A549 (cell line): ENCODE measurements around the gene XK. TPM values are rescaled to one million over a fixed set of nuclear protein-coding genes. Genes with fewer than 3 reads are reported as not detected.

Experiments used
- ATAC-seq, 2 experiments: fragments of 200-7000 bp in 1 of 2; fragments of >200 bp in 1 of 2; cut with Nextera tagmentation in 1 of 2; cut with Tn5 transposase in 1 of 2; 3 replicates each; pipeline versions ENCODE4 v1.8.0 to v1.9.1; 2018 to 2020; ENCODE audit warnings: mild to moderate bottlenecking in 1 of 2, moderate library complexity in 1 of 2
- CTCF ChIA-PET: fragments of 300-600 bp; sonication (Branson Sonifier 250); formaldehyde crosslinking; extraction: SDS; loops from one replicate; lab custom pipeline; 2021; ENCODE audit warnings: antibody characterized with exemption, inconsistent platforms; lab: Yijun Ruan, JAX
- POLR2A ChIA-PET: fragments of 350-600 bp; formaldehyde crosslinking; extraction: SDS; loops from one replicate; lab custom pipeline; 2021; ENCODE audit warnings: antibody characterized with exemption, inconsistent platforms; lab: Yijun Ruan, JAX
- DNase-seq, 2 experiments: peaks; one replicate each; pipeline versions ENCODE4 v3.0.0 to v3.0.0-alpha.2; 2011 to 2016; ENCODE audit warnings: low read depth in 1 of 2, low spot score in 1 of 2
- FAIRE-seq: peaks from 2 replicates; lab custom pipeline; 2011; peaks lifted over from hg19 to GRCh38; lab: Jason Lieb, UNC
- H3K27ac ChIP-seq, 2 experiments: fragments of >200 bp; sonication (Bioruptor Twin); formaldehyde crosslinking; 3 replicates each; pipeline ENCODE4 v1.5.1; 2016 to 2017
- H3K4me1 ChIP-seq: fragments of >200 bp; sonication (Bioruptor Twin); formaldehyde crosslinking; 3 replicates; pipeline ENCODE4 v1.6.1; 2016
- H3K4me2 ChIP-seq: fragments of >200 bp; sonication (Bioruptor Twin); formaldehyde crosslinking; 3 replicates; pipeline ENCODE4 v1.6.1; 2016
- H3K4me3 ChIP-seq: fragments of >200 bp; sonication (Bioruptor Twin); formaldehyde crosslinking; 3 replicates; pipeline ENCODE4 v1.5.1; 2016
- H3K9me3 ChIP-seq: fragments of >200 bp; sonication (Bioruptor Twin); formaldehyde crosslinking; 3 replicates; pipeline ENCODE4 v1.6.1; 2016
- ATOH8 ChIP-seq: fragments of 250-450 bp; sonication (Bioruptor Pico); IDR thresholded peaks from 2 replicates; pipeline ENCODE4 v1.5.0; 2020; ENCODE audit warnings: low read depth, mild to moderate bottlenecking, moderate library complexity
- CBX2 ChIP-seq: fragments of 200-600 bp; sonication (generic); IDR thresholded peaks from 2 replicates; pipeline ENCODE4 v1.6.1; 2016; ENCODE audit warnings: low read depth, mild to moderate bottlenecking, borderline replicate concordance
- CHD2 ChIP-seq: fragments of 150-350 bp; IDR thresholded peaks from 2 replicates; pipeline ENCODE4 v1.6.1; 2014; ENCODE audit warnings: low read length; ENCODE audit not compliant: partially characterized antibody
- EHMT2 ChIP-seq: fragments of 200-600 bp; sonication (generic); IDR thresholded peaks from 2 replicates; pipeline ENCODE4 v1.6.1; 2016; ENCODE audit warnings: antibody characterized with exemption, low read depth, mild to moderate bottlenecking, moderate library complexity
- FOSB ChIP-seq: fragments of 250-450 bp; sonication (Bioruptor Pico); IDR thresholded peaks from 2 replicates; pipeline ENCODE4 v1.5.0; 2020; ENCODE audit warnings: mild to moderate bottlenecking, moderate library complexity
- FOXS1 ChIP-seq: fragments of 250-450 bp; sonication (Bioruptor Pico); IDR thresholded peaks from 2 replicates; pipeline ENCODE4 v1.5.0; 2020; ENCODE audit warnings: mild to moderate bottlenecking, moderate library complexity
- GATA3 ChIP-seq: IDR thresholded peaks from 2 replicates; pipeline ENCODE4 v1.6.1; 2012; ENCODE audit warnings: borderline replicate concordance
- HDAC2 ChIP-seq: fragments of 200-600 bp; sonication (generic); IDR thresholded peaks from 2 replicates; pipeline ENCODE4 v1.6.1; 2016
- HEYL ChIP-seq: fragments of 250-450 bp; sonication (Bioruptor Pico); IDR thresholded peaks from 2 replicates; pipeline ENCODE4 v1.8.0; 2021; ENCODE audit warnings: mild to moderate bottlenecking, moderate library complexity
- HMGXB4 ChIP-seq: fragments of 250-450 bp; sonication (Bioruptor Pico); IDR thresholded peaks from 2 replicates; pipeline ENCODE4 v1.5.0; 2021; ENCODE audit warnings: mild to moderate bottlenecking, moderate library complexity, borderline replicate concordance
- HOXA7 ChIP-seq: fragments of 250-450 bp; sonication (Bioruptor Pico); IDR thresholded peaks from 2 replicates; pipeline ENCODE4 v1.5.0; 2020; ENCODE audit warnings: mild to moderate bottlenecking, moderate library complexity
- HOXB13 ChIP-seq: fragments of 250-450 bp; sonication (Bioruptor Pico); IDR thresholded peaks from 2 replicates; pipeline ENCODE4 v1.5.0; 2020; ENCODE audit warnings: low read depth, mild to moderate bottlenecking, moderate library complexity
- PHF8 ChIP-seq: fragments of 200-600 bp; sonication (generic); IDR thresholded peaks from 2 replicates; pipeline ENCODE4 v1.6.1; 2016; ENCODE audit warnings: low read depth, mild to moderate bottlenecking, antibody characterized with exemption, moderate library complexity, borderline replicate concordance
- RAD21 ChIP-seq, 2 experiments: fragments of >200 bp in 1 of 2; sonication (Bioruptor Twin) in 1 of 2; formaldehyde crosslinking in 1 of 2; IDR thresholded peaks in 1 of 2; conservative IDR thresholded peaks in 1 of 2; 2 replicates in 1 of 2; 3 replicates in 1 of 2; pipeline ENCODE4 v1.6.1; 2012 to 2018; ENCODE audit warnings: inconsistent platforms in 1 of 2
- SMC3 ChIP-seq: fragments of >200 bp; sonication (Bioruptor Twin); formaldehyde crosslinking; IDR thresholded peaks from 3 replicates; pipeline ENCODE4 v1.6.1; 2018; ENCODE audit warnings: inconsistent platforms
- TFCP2L1 ChIP-seq: fragments of 250-450 bp; sonication (Bioruptor Pico); IDR thresholded peaks from 2 replicates; pipeline ENCODE4 v1.5.0; 2021; ENCODE audit warnings: mild to moderate bottlenecking
- ZC3H11A ChIP-seq: fragments of 450-650 bp; IDR thresholded peaks from 2 replicates; pipeline ENCODE4 v1.6.1; 2014; ENCODE audit warnings: antibody characterized with exemption, mild to moderate bottlenecking
- polyA plus RNA-seq, 4 experiments: library from polyadenylated mRNA; depleted of rRNA in 3 of 4; stranded (reverse); fragments of >200 nt; fragmentation: RNase III in 1 of 4; extraction: RNeasy Plus Mini Kit Qiagen cat#74134 plus additional on column Dnase treatment in 1 of 4; gene quantifications; 2 replicates in 3 of 4; 3 replicates in 1 of 4; pipeline ENCODE4 v1.2.3, GENCODE V29; 2011 to 2017
- TF ChIP-seq, protein P1 (sequence below): fragments of >200 bp; sonication (Bioruptor Twin); formaldehyde crosslinking; IDR thresholded peaks from 3 replicates; pipeline ENCODE4 v1.5.1; 2016
- TF ChIP-seq, protein P2 (sequence below): IDR thresholded peaks from 2 replicates; pipeline ENCODE4 v1.6.1; 2012
- TF ChIP-seq, protein P3 (sequence below): IDR thresholded peaks from 2 replicates; pipeline ENCODE4 v1.6.1; 2012; ENCODE audit warnings: low read depth, borderline replicate concordance
- TF ChIP-seq, protein P4 (sequence below): fragments of 200-600 bp; sonication (generic); IDR thresholded peaks from 2 replicates; pipeline ENCODE4 v1.6.1; 2016; ENCODE audit warnings: antibody characterized with exemption, mild to moderate bottlenecking, moderate library complexity

The XK gene
- polyA plus RNA-seq, 2 of the 4 experiments (the other 2 are of a cell fraction), result 0.34 to 1.2 TPM

- TF ChIP-seq CBX2 (no peak), SMC3 (no peak), ATOH8 (CRISPR knock-in tag) (no peak), ZC3H11A (no peak), FOSB (CRISPR knock-in tag) (no peak), HOXA7 (CRISPR knock-in tag) (no peak)
- TF ChIP-seq, protein P1, sequence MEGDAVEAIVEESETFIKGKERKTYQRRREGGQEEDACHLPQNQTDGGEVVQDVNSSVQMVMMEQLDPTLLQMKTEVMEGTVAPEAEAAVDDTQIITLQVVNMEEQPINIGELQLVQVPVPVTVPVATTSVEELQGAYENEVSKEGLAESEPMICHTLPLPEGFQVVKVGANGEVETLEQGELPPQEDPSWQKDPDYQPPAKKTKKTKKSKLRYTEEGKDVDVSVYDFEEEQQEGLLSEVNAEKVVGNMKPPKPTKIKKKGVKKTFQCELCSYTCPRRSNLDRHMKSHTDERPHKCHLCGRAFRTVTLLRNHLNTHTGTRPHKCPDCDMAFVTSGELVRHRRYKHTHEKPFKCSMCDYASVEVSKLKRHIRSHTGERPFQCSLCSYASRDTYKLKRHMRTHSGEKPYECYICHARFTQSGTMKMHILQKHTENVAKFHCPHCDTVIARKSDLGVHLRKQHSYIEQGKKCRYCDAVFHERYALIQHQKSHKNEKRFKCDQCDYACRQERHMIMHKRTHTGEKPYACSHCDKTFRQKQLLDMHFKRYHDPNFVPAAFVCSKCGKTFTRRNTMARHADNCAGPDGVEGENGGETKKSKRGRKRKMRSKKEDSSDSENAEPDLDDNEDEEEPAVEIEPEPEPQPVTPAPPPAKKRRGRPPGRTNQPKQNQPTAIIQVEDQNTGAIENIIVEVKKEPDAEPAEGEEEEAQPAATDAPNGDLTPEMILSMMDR, result no peak
- TF ChIP-seq, protein P2, sequence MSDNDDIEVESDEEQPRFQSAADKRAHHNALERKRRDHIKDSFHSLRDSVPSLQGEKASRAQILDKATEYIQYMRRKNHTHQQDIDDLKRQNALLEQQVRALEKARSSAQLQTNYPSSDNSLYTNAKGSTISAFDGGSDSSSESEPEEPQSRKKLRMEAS, result no peak
- TF ChIP-seq, protein P3, sequence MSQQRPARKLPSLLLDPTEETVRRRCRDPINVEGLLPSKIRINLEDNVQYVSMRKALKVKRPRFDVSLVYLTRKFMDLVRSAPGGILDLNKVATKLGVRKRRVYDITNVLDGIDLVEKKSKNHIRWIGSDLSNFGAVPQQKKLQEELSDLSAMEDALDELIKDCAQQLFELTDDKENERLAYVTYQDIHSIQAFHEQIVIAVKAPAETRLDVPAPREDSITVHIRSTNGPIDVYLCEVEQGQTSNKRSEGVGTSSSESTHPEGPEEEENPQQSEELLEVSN, result no peak
- H3K4me3 ChIP-seq, result no peak overlapping the region
- ATAC-seq (no peak), FAIRE-seq (no peak), DNase-seq (no peak)
- H3K9me3 ChIP-seq, result no peaks in the 10 kb centered on the region
- H3K27ac ChIP-seq, result no peak overlapping the region
- H3K4me2 ChIP-seq, result no peak overlapping the region
- no peaks in the 10 kb centered on the region for H3K4me1 ChIP-seq
- ChIA-PET CTCF (no interaction called here), POLR2A (no interaction called here)
Observed at GRCh38 chrX:37763400-37763799, 77.8 kb downstream of the XK start.

DNA sequence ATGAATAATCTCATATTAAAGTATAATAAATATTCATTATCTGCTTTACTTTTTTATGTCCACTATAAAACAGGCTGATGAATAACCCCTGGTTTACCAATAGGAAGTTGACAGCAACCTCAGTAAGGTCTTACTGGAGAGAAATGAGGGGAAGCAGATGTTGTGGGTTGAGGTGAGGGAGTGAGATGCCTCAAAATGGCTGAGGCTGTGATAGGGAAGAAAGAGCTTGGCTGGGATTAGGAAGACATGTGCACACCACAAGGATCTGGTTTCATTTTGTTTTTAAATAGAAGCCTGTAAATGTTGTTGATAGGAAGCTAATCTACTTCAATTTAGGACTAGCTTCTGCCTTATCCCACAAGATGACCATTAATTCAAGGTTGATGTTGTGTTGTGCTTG is 79.9 kb downstream of the XK start:
- no peak for FAIRE-seq
- no peak for TF ChIP-seq PHF8
- no peak for TF ChIP-seq EHMT2
- no peak for TF ChIP-seq GATA3
- no peak for TF ChIP-seq HEYL (CRISPR knock-in tag)
- TF ChIP-seq FOXS1, result no peak
- TF ChIP-seq, protein P4, sequence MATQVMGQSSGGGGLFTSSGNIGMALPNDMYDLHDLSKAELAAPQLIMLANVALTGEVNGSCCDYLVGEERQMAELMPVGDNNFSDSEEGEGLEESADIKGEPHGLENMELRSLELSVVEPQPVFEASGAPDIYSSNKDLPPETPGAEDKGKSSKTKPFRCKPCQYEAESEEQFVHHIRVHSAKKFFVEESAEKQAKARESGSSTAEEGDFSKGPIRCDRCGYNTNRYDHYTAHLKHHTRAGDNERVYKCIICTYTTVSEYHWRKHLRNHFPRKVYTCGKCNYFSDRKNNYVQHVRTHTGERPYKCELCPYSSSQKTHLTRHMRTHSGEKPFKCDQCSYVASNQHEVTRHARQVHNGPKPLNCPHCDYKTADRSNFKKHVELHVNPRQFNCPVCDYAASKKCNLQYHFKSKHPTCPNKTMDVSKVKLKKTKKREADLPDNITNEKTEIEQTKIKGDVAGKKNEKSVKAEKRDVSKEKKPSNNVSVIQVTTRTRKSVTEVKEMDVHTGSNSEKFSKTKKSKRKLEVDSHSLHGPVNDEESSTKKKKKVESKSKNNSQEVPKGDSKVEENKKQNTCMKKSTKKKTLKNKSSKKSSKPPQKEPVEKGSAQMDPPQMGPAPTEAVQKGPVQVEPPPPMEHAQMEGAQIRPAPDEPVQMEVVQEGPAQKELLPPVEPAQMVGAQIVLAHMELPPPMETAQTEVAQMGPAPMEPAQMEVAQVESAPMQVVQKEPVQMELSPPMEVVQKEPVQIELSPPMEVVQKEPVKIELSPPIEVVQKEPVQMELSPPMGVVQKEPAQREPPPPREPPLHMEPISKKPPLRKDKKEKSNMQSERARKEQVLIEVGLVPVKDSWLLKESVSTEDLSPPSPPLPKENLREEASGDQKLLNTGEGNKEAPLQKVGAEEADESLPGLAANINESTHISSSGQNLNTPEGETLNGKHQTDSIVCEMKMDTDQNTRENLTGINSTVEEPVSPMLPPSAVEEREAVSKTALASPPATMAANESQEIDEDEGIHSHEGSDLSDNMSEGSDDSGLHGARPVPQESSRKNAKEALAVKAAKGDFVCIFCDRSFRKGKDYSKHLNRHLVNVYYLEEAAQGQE, result no peak
- TF ChIP-seq RAD21 (conservative IDR thresholded peaks at IDR 0.05 in 1 of 2, IDR thresholded peaks at IDR 0.05 in 1 of 2), result no peak
- TF ChIP-seq TFCP2L1 (CRISPR knock-in tag), result no peak
- TF ChIP-seq, protein P3, result no peak
- TF ChIP-seq CHD2, result no peak
- no peak for TF ChIP-seq HMGXB4
- TF ChIP-seq SMC3, result no peak
- no peak for TF ChIP-seq HDAC2
- no peak for TF ChIP-seq HOXB13 (CRISPR knock-in tag)
- TF ChIP-seq, all 56 proteins: peak for 0
- Histone ChIP-seq H3K4me3 (no peak overlapping the region), H3K4me1 (no peaks in the 10 kb centered on the region), H3K9me3 (no peaks in the 10 kb centered on the region), H3K4me2 (no peak overlapping the region), H3K27ac (no peak overlapping the region)
- POLR2A ChIA-PET, result no interaction called here
- CTCF ChIA-PET, result interaction anchor here (0.8 kb wide), 1 partner anchor 20 kb away, joined by 5 read pairs; no protein-coding TSS in a partner anchor
- ATAC-seq, result no peak
- no peak for DNase-seq
